ENCODE results near the gene KRTAP10-12.

GRCh38 chr21:44737706-44738354 is 40.9 kb downstream of the KRTAP10-12 start:
- TF ChIP-seq CTCF (IDR thresholded peaks at IDR 0.05; ENCODE audit: insufficient read depth, low read depth, low read length), result no peak
- TF ChIP-seq EZH2 (IDR thresholded peaks at IDR 0.05; ENCODE audit: insufficient read depth, low read length), result no peak
